Sigmoid colon (tissue), 7 donors: ENCODE data around the gene UCKL1. TPM values are rescaled to one million over a fixed set of nuclear protein-coding genes. Genes with fewer than 3 reads are reported as not detected.

ENCODE experiments used
- DNase-seq: peaks from one replicate; pipeline ENCODE4 v3.0.0-alpha.2; 2019
- H3K27ac ChIP-seq, 4 donors: fragments of 200-600 bp; sonication (generic); one replicate each; pipeline ENCODE4 v1.5.1; 2016 to 2019; ENCODE audit warnings: mild to moderate bottlenecking in 1 of 4
- H3K27me3 ChIP-seq, 3 donors: fragments of 200-600 bp; sonication (generic); one replicate each; pipeline ENCODE4 v1.5.1; 2019; ENCODE audit warnings: mild to moderate bottlenecking in 1 of 3
- H3K36me3 ChIP-seq, 4 donors: fragments of 200-600 bp; sonication (generic); one replicate each; pipeline ENCODE4 v1.5.1; 2016 to 2019
- H3K4me1 ChIP-seq, 4 donors: fragments of 200-600 bp; sonication (generic); one replicate each; pipeline ENCODE4 v1.5.1; 2017 to 2019
- H3K4me3 ChIP-seq, 4 donors: fragments of 200-600 bp; sonication (generic); one replicate each; pipeline ENCODE4 v1.5.1; 2017 to 2019; ENCODE audit warnings: mild to moderate bottlenecking in 2 of 4, moderate library complexity in 1 of 4
- H3K9me3 ChIP-seq, 4 donors: fragments of 200-600 bp in 3 of 4; sonication (generic) in 3 of 4; one replicate each; pipeline versions ENCODE4 v1.5.1 to v1.6.1; 2013 to 2019
- CTCF ChIP-seq, 4 experiments: fragments of 450-650 bp in 3 of 4; fragments of 200-600 bp in 1 of 4; IDR thresholded peaks; one replicate each; pipeline ENCODE4 v1.5.1; 2016 to 2019; ENCODE audit warnings: antibody characterized with exemption in 4 of 4, mild to moderate bottlenecking in 3 of 4, moderate library complexity in 2 of 4
- EP300 ChIP-seq, 4 donors: sonication (generic); formaldehyde crosslinking; IDR thresholded peaks; one replicate each; pipeline ENCODE4 v1.6.1; 2017; ENCODE audit warnings: antibody characterized with exemption in 4 of 4
- POLR2A ChIP-seq, 2 donors: fragments of 450-650 bp; IDR thresholded peaks; one replicate each; pipeline ENCODE4 v1.6.1; 2016; ENCODE audit warnings: antibody characterized with exemption in 2 of 2, mild to moderate bottlenecking in 2 of 2, moderate library complexity in 2 of 2
- POLR2AphosphoS5 ChIP-seq, 4 donors: sonication (generic); formaldehyde crosslinking; IDR thresholded peaks; one replicate each; pipeline ENCODE4 v1.6.1; 2017; ENCODE audit warnings: antibody characterized with exemption in 4 of 4
- WGBS, 2 donors: extraction: QIAGEN DNeasy Blood & Tissue Kit; methylation state at CpG; one replicate each; pipeline ENCODE4 v1.1.7; 2013; 5-methylcytosine and 5-hydroxymethylcytosine counted together
- intact Hi-C: fragments of 100-400 bp; cut with DNase I; formaldehyde crosslinking; loops from one replicate; pipeline ENCODE4 v1.15.1; 2023
- polyA plus RNA-seq, 3 donors: library from polyadenylated mRNA; stranded (reverse); fragments of 200-250 nt; gene quantifications; one replicate each; pipeline ENCODE4 v1.2.3, GENCODE V29; 2013
- total RNA-seq, 4 donors: library from RNA; depleted of rRNA; stranded (reverse); fragments of >200 nt; gene quantifications; one replicate each; pipeline ENCODE4 v1.1.0, GENCODE V29; 2016
- donor health status: healthy with polysubstance abuse.
- donor health status: Bipolar disorder and iron deficiency.
- donor health status: healthy.

The UCKL1 gene
- total and polyA plus RNA-seq, 7 donors, result 21.1 to 45.6 (median 26.1) TPM

GRCh38 chr20:63942969-63943807, 13.0 kb downstream of the UCKL1 start:
- peak overlapping the region; percentile 7 to 73 (median 41) for H3K27ac ChIP-seq
- WGBS, 2 donors, result 89 to 90% methylated on average over 19 of the region's 19 CpGs
- H3K36me3 ChIP-seq, result peaks cover 43 to 73% (median 52%) of the 10 kb centered on the region in 4 donors
- no peak for TF ChIP-seq EP300 (IDR thresholded peaks at IDR 0.05)
- no peak for TF ChIP-seq CTCF (IDR thresholded peaks at IDR 0.05)
- TF ChIP-seq POLR2AphosphoS5 (IDR thresholded peaks at IDR 0.05), result no peak
- no peak for TF ChIP-seq POLR2A (IDR thresholded peaks at IDR 0.05)
- no peaks in the 10 kb centered on the region for H3K27me3 ChIP-seq
- no peaks in the 10 kb centered on the region for H3K9me3 ChIP-seq
- peaks cover 0 to 28% (median 14%) of the 10 kb centered on the region in 4 donors for H3K4me1 ChIP-seq
- peak; percentile 66 for DNase-seq
- no peak overlapping the region for H3K4me3 ChIP-seq
- intact Hi-C loops, result no loop called here

GRCh38 chr20:63942250-63942951, 13.8 kb downstream of the UCKL1 start:
- no peaks in the 10 kb centered on the region for H3K27me3 ChIP-seq
- peaks cover 46 to 76% (median 52%) of the 10 kb centered on the region in 4 donors for H3K36me3 ChIP-seq
- intact Hi-C loops, result no loop called here
- H3K9me3 ChIP-seq, result no peaks in the 10 kb centered on the region
- 51 to 60% methylated on average over 30 of the region's 30 CpGs for WGBS, 2 donors
- peak; percentile 65 for DNase-seq
- no peak overlapping the region for H3K4me3 ChIP-seq
- H3K4me1 ChIP-seq, result peaks cover 0 to 20% (median 6%) of the 10 kb centered on the region in 4 donors
- no peak for TF ChIP-seq POLR2AphosphoS5 (IDR thresholded peaks at IDR 0.05)
- TF ChIP-seq CTCF (IDR thresholded peaks at IDR 0.05), result no peak
- TF ChIP-seq EP300 (IDR thresholded peaks at IDR 0.05), result no peak
- no peak for TF ChIP-seq POLR2A (IDR thresholded peaks at IDR 0.05)
- H3K27ac ChIP-seq, result peak overlapping the region; percentile 7 to 73 (median 41)

GRCh38 chr20:63941282-63942081, 14.7 kb downstream of the UCKL1 start:
- peak; percentile 66 for DNase-seq
- H3K27ac ChIP-seq, result peak overlapping the region in 3 of 4 donors; percentile 31 to 57 (median 45)
- TF ChIP-seq POLR2A (IDR thresholded peaks at IDR 0.05), result no peak
- TF ChIP-seq EP300 (IDR thresholded peaks at IDR 0.05), result no peak
- TF ChIP-seq CTCF (IDR thresholded peaks at IDR 0.05), result no peak
- TF ChIP-seq POLR2AphosphoS5 (IDR thresholded peaks at IDR 0.05), result no peak
- 60 to 74% methylated on average over 35 of the region's 39 CpGs for WGBS, 2 donors
- H3K27me3 ChIP-seq, result no peaks in the 10 kb centered on the region
- H3K4me1 ChIP-seq, result peaks cover 0 to 14% (median 2%) of the 10 kb centered on the region in 4 donors
- intact Hi-C loops, result no loop called here
- H3K36me3 ChIP-seq, result peaks cover 46 to 80% (median 51%) of the 10 kb centered on the region in 4 donors
- no peak overlapping the region for H3K4me3 ChIP-seq
- H3K9me3 ChIP-seq, result no peaks in the 10 kb centered on the region

- 95 to 98% methylated on average over 58 of the region's 58 CpGs for WGBS, 2 donors
- Histone ChIP-seq H3K27ac (peak overlapping the region in 1 of 4 donors; percentile 45), H3K9me3 (no peaks in the 10 kb centered on the region), H3K27me3 (no peaks in the 10 kb centered on the region), H3K36me3 (peaks cover 42 to 82% (median 47%) of the 10 kb centered on the region in 4 donors), H3K4me3 (no peak overlapping the region), H3K4me1 (peaks cover 0 to 14% (median 2%) of the 10 kb centered on the region in 4 donors)
- DNase-seq, result peak; percentile 61
- TF ChIP-seq EP300 (IDR thresholded peaks at IDR 0.05), result no peak
- TF ChIP-seq POLR2A (IDR thresholded peaks at IDR 0.05), result no peak
- TF ChIP-seq CTCF (IDR thresholded peaks at IDR 0.05), result no peak
- TF ChIP-seq POLR2AphosphoS5 (IDR thresholded peaks at IDR 0.05), result no peak
- intact Hi-C loops, result no loop called here
These were observed 15.5 kb downstream of the UCKL1 start for GRCh38 chr20:63940472-63941266.
